GM21381 (cell line): ENCODE data around the gene EPHB2.

Source experiments
- ATAC-seq: cut with Tn5 transposase; IDR thresholded peaks from one replicate; pipeline ENCODE4 v1.9.1; 2021; ENCODE audit warnings: mild to moderate bottlenecking, moderate library complexity; ENCODE audit not compliant: unreplicated experiment

EPHB2 gene

GRCh38 chr1:22907528-22907927, 196.9 kb downstream of the EPHB2 start:
- ATAC-seq = no peak

- no peak for ATAC-seq
Measured at GRCh38 chr1:22908880-22909426, 198.3 kb downstream of the EPHB2 start.

GRCh38 chr1:22910286-22910685, 199.6 kb downstream of the EPHB2 start:
- ATAC-seq = no peak

GRCh38 chr1:22910986-22911651, 200.5 kb downstream of the EPHB2 start:
- ATAC-seq = no peak

- no peak for ATAC-seq
Measured at GRCh38 chr1:22912311-22912710, 201.7 kb downstream of the EPHB2 start.

- ATAC-seq = no peak
Measured at GRCh38 chr1:22913421-22914141, 202.9 kb downstream of the EPHB2 start.

- ATAC-seq = no peak
Measured at GRCh38 chr1:22914156-22914555, 203.5 kb downstream of the EPHB2 start.

- no peak for ATAC-seq
Measured at GRCh38 chr1:22914633-22915217, 204.1 kb downstream of the EPHB2 start.

- no peak for ATAC-seq
Measured at GRCh38 chr1:22915231-22915630, 204.6 kb downstream of the EPHB2 start.

- ATAC-seq = no peak
Measured at GRCh38 chr1:22915816-22916470, 205.3 kb downstream of the EPHB2 start.

- ATAC-seq = no peak
Measured at GRCh38 chr1:22916471-22916820, 205.8 kb downstream of the EPHB2 start.

- no peak for ATAC-seq
Measured at GRCh38 chr1:22917989-22918388, 207.3 kb downstream of the EPHB2 start.

GRCh38 chr1:22918644-22919043, 208.0 kb downstream of the EPHB2 start:
- ATAC-seq = no peak

GRCh38 chr1:22919341-22920025, 208.8 kb downstream of the EPHB2 start:
- ATAC-seq = no peak

- no peak for ATAC-seq
Measured at GRCh38 chr1:22920026-22920733, 209.5 kb downstream of the EPHB2 start.

- ATAC-seq = no peak
Measured at GRCh38 chr1:22920734-22921451, 210.3 kb downstream of the EPHB2 start.

GRCh38 chr1:22921452-22922126, 210.9 kb downstream of the EPHB2 start:
- no peak for ATAC-seq

- no peak for ATAC-seq
Measured at GRCh38 chr1:22922640-22923039, 212.0 kb downstream of the EPHB2 start.

GRCh38 chr1:22925111-22925510, 214.5 kb downstream of the EPHB2 start:
- no peak for ATAC-seq
